Suprapubic skin (tissue), 3 donors: ENCODE results near the gene CACNG4.

Experiments
- POLR2A ChIP-seq, 2 donors: fragments of 450-650 bp; IDR thresholded peaks; one replicate each; pipeline ENCODE4 v1.6.1; 2017; ENCODE audit warnings: antibody characterized with exemption in 2 of 2, mild to moderate bottlenecking in 2 of 2, moderate library complexity in 2 of 2
- TF ChIP-seq, protein P1 (sequence below), 2 donors: fragments of 200-600 bp in 1 of 2; fragments of 450-650 bp in 1 of 2; sonication (generic) in 1 of 2; IDR thresholded peaks; one replicate each; pipeline ENCODE4 v1.5.1; 2016 to 2019; ENCODE audit warnings: antibody characterized with exemption in 2 of 2, mild to moderate bottlenecking in 1 of 2, moderate library complexity in 1 of 2

DNA sequence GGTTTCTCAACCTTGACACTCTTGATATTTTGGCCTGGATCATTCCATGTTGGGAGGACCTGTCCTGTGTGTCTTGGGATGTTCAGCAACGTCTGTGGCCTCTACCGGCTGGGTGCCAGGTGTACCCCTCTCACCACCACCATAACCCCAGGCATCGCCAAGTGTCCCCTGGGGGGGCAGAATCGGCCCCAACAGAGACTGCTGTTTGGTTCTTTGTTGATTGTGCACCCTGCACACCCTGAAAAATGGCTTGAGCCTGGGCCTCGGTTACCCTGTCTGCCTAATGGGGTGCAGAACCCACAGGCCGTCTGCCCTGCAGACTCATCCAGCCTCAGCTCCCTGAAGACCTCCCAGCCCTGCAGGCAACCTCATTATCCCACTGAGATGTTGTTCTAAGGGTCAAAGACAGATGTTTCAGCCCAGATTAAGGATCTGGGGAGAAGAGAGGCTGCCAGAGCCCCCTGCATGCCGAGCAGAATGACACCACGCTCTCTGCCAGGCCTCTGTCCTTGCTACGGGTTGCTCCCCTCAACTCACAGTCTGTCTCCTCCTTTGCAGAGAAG is 89.0 kb downstream of the CACNG4 start:
- TF ChIP-seq, protein P1, sequence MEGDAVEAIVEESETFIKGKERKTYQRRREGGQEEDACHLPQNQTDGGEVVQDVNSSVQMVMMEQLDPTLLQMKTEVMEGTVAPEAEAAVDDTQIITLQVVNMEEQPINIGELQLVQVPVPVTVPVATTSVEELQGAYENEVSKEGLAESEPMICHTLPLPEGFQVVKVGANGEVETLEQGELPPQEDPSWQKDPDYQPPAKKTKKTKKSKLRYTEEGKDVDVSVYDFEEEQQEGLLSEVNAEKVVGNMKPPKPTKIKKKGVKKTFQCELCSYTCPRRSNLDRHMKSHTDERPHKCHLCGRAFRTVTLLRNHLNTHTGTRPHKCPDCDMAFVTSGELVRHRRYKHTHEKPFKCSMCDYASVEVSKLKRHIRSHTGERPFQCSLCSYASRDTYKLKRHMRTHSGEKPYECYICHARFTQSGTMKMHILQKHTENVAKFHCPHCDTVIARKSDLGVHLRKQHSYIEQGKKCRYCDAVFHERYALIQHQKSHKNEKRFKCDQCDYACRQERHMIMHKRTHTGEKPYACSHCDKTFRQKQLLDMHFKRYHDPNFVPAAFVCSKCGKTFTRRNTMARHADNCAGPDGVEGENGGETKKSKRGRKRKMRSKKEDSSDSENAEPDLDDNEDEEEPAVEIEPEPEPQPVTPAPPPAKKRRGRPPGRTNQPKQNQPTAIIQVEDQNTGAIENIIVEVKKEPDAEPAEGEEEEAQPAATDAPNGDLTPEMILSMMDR (IDR thresholded peaks at IDR 0.05): no peak
- no peak for TF ChIP-seq POLR2A (IDR thresholded peaks at IDR 0.05)
